HepG2 (cell line): ENCODE measurements around the gene DHRS12. TPM values are rescaled to one million over a fixed set of nuclear protein-coding genes. Genes with fewer than 3 reads are reported as not detected.

Source experiments
- HHEX ChIP-seq: IDR thresholded peaks from 2 replicates; pipeline ENCODE4 v1.6.1; 2016; ENCODE audit warnings: control low read depth
- HNRNPUL1 ChIP-seq: fragments of 200-400 bp; formaldehyde crosslinking; IDR thresholded peaks from 2 replicates; pipeline ENCODE4 v1.6.1; 2017; ENCODE audit warnings: low read depth, mild to moderate bottlenecking, low read length, moderate library complexity
- MED1 ChIP-seq: sonication (generic); formaldehyde crosslinking; IDR thresholded peaks from 2 replicates; pipeline ENCODE4 v1.4.0; 2020; ENCODE audit warnings: missing genetic modification reagents
- NFE2L1 ChIP-seq: sonication (generic); formaldehyde crosslinking; IDR thresholded peaks from 2 replicates; pipeline ENCODE4 v1.4.0; 2020; ENCODE audit warnings: missing genetic modification reagents, mild to moderate bottlenecking, borderline replicate concordance
- POLR2G ChIP-seq: fragments of 200-400 bp; formaldehyde crosslinking; IDR thresholded peaks from 2 replicates; pipeline ENCODE4 v1.6.1; 2018; ENCODE audit warnings: mild to moderate bottlenecking, low read depth, low read length, moderate library complexity
- REXO4 ChIP-seq: sonication (generic); formaldehyde crosslinking; IDR thresholded peaks from 2 replicates; pipeline ENCODE4 v1.8.0; 2022; ENCODE audit warnings: missing genetic modification reagents, mild to moderate bottlenecking, borderline replicate concordance
- RNF219 ChIP-seq: sonication (generic); formaldehyde crosslinking; IDR thresholded peaks from 2 replicates; pipeline ENCODE4 v1.5.0; 2020; ENCODE audit warnings: mild to moderate bottlenecking, missing genetic modification reagents
- ZFP41 ChIP-seq: sonication (generic); formaldehyde crosslinking; IDR thresholded peaks from 2 replicates; pipeline ENCODE4 v1.4.0; 2020; ENCODE audit warnings: mild to moderate bottlenecking, missing genetic modification reagents, borderline replicate concordance
- ZNF563 ChIP-seq: sonication (generic); formaldehyde crosslinking; IDR thresholded peaks from 2 replicates; pipeline ENCODE4 v1.8.0; 2022; ENCODE audit warnings: mild to moderate bottlenecking, moderate library complexity, missing genetic modification reagents
- ZNF891 ChIP-seq: sonication (generic); formaldehyde crosslinking; IDR thresholded peaks from 2 replicates; pipeline ENCODE4 v1.5.0; 2020; ENCODE audit warnings: mild to moderate bottlenecking, missing genetic modification reagents
- polyA plus RNA-seq, 8 experiments: library from polyadenylated mRNA; depleted of rRNA in 3 of 8; stranded (reverse) in 7 of 8; unstranded in 1 of 8; fragments of >200 nt; fragmentation: Illumina TruSeq in 4 of 8; extraction: Trizol in 4 of 8; gene quantifications; 2 replicates each; pipeline versions ENCODE4 v1.2.1 to v1.2.3, GENCODE V29; 2011 to 2016; ENCODE audit warnings: low read depth in 4 of 8, missing spikeins in 1 of 8, mixed read lengths in 1 of 8; ENCODE audit not compliant: insufficient read depth in 1 of 8
- total RNA-seq, 5 experiments: library from RNA; depleted of rRNA; stranded (reverse); fragments of >200 nt; fragmentation: Illumina TruSeq; extraction: Trizol; gene quantifications; 2 replicates each; pipeline ENCODE4 v1.2.3, GENCODE V29; 2016; ENCODE audit warnings: low read depth in 1 of 5

DHRS12 gene
- total and polyA plus RNA-seq, 2 of the 13 experiments (the other 11 are each of a cell fraction or from before 2014, with no cell fraction given) = 7.2 to 8.4 TPM

DNA sequence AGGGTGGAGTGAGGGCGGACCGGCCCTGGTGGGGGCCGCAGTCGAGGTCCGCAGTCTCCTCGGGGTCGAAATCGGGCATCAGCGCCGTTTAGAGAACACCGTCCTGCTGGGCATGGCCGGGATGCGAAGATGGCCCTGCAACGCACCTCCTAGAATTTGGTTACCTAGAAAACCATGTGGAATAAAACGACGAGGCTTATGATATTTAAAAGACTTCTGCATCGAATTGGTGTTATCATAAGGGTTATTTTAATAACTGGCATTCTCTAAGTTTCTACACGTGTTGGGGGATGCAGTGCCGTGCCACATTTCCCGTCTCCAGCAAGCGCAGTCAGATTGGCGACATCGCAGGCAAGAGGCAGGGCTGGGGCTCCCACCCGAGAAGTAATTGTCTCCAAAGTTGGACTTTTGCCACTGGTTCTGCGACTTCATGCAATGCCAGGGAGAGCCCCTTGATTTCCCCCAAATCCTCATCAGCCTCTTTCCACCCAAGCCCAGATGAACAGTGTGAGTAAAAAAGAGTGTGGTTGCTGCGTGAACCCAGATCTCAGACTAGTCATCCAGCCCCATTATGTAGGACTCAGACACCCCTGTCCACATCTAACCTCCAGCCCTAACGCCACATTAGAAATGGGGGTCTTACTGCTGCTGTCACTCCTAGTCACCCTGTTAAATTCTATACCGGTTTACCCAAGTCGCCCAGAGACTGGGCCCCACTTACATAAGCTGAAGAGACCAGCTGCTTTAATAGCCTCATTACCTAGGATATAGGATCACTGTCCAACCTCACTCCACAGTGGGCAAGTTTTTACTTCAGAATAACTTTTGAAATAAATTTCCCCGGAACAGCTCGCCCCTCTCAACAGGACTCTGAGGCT is 571 bp upstream of the DHRS12 start (continued):
- TF ChIP-seq NFE2L1 (no peak), MED1 (CRISPR knock-in tag) (0 out of 2 replicates have a peak, but pooled peaks have one; percentile 1), ZNF891 (CRISPR knock-in tag) (no peak), ZFP41 (CRISPR knock-in tag) (no peak), ZNF563 (no peak), REXO4 (CRISPR knock-in tag) (no peak), HNRNPUL1 (no peak), HHEX (CRISPR knock-in tag) (no peak), RNF219 (CRISPR knock-in tag) (no peak), POLR2G (peak; percentile 56)
